Hematopoietic multipotent progenitor cell treated with erythropoietin and hydrocortisone succinate and interleukin-3 and kit ligand, for 17 days (in vitro differentiated cells): ENCODE data around the gene NTF3.
"Not testable (repeated sequence)": the region's sequence is repeated elsewhere in the genome, so short reads cannot be mapped to it uniquely, and the experiment has no call there.

Source experiments
- DNase-seq: peaks from one replicate; pipeline ENCODE4 v3.0.0-alpha.2; 2015; ENCODE audit warnings: low spot score

Gene NTF3

GRCh38 chr12:5534426-5535199, 102.7 kb downstream of the NTF3 start:
- no peak for DNase-seq

- no peak for DNase-seq
These were observed 103.6 kb downstream of the NTF3 start for GRCh38 chr12:5535541-5535940.

GRCh38 chr12:5537026-5537615, 105.2 kb downstream of the NTF3 start:
- DNase-seq: not testable (repeated sequence)

DNA sequence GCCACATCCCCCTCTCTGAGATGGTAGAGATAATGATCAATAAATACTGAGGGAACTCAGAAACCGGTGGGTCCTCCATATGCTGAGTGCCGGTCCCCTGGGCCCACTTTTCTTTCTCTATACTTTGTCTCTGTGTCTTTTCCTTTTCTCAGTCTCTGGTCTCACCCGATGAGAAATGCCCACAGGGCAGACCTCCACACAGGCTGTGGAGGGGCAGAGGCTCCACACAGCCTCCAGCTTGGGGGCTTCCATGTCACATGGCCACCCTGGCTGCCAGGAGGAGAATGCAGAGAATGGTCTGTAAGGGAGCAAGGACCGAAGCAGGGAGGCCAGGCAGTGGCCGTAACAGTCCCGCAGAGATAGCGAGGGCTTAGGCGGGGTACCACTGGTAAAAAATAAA, 105.9 kb downstream of the NTF3 start:
- no peak for DNase-seq
